ENCODE measurements around the gene FAR2. TPM values are rescaled to one million over a fixed set of nuclear protein-coding genes. Genes with fewer than 3 reads are reported as not detected.
"Not testable (repeated sequence)": the region's sequence is repeated elsewhere in the genome, so short reads cannot be mapped to it uniquely, and the experiment has no call there.

The FAR2 gene
- total and polyA plus RNA-seq, 8 donors: 1.7 to 96.7 (median 3.3) TPM; not detected in 1

GRCh38 chr12:29380536-29381523 lies 231.8 kb downstream of the FAR2 start, which contains the start of gene ERGIC2:
TSS of gene ERGIC2 (minus strand) at chr12:29381172. CDS start at chr12:29371633, 9,539 bp downstream.
- DNase-seq: peak; percentile 92 to 99
- TF ChIP-seq CTCF (IDR thresholded peaks at IDR 0.05) (no peak), POLR2A (IDR thresholded peaks at IDR 0.05) (peak in 2 of 4 donors; percentile 27 to 49), POLR2AphosphoS5 (IDR thresholded peaks at IDR 0.05) (peak; percentile 60 to 91 (median 77)), EP300 (IDR thresholded peaks at IDR 0.05) (peak; percentile 24)
- peak within 1 kb of the TSS; percentile 82 to 96 (median 92) for H3K27ac ChIP-seq
- 0% methylated on average over 45 to 55 of the region's 55 CpGs for WGBS, 5 donors
- H3K4me1 ChIP-seq: peaks cover 10 to 39% (median 17%) of the 10 kb centered on the region in 4 donors
- intact Hi-C loops (cut with DNase I; ENCODE audit: low total_unique reads): no loop called here
- no peaks in the 10 kb centered on the region for H3K27me3 ChIP-seq
- no peaks in the 10 kb centered on the region for H3K9me3 ChIP-seq
- peaks cover 0 to 8% (median 2%) of the 10 kb centered on the region in 4 donors for H3K36me3 ChIP-seq
- H3K4me3 ChIP-seq: peak within 1 kb of the TSS; percentile 74 to 99 (median 86)

GRCh38 chr12:29382251-29382650 lies 233.2 kb downstream of the FAR2 start:
- Histone ChIP-seq H3K27ac (no peak overlapping the region), H3K36me3 (peaks cover 0 to 7% (median 2%) of the 10 kb centered on the region in 4 donors), H3K27me3 (no peaks in the 10 kb centered on the region), H3K4me3 (no peak overlapping the region), H3K4me1 (peaks cover 10 to 33% (median 17%) of the 10 kb centered on the region in 4 donors), H3K9me3 (no peaks in the 10 kb centered on the region)
- no peak for TF ChIP-seq POLR2A (IDR thresholded peaks at IDR 0.05)
- no peak for TF ChIP-seq EP300 (IDR thresholded peaks at IDR 0.05)
- TF ChIP-seq POLR2AphosphoS5 (IDR thresholded peaks at IDR 0.05): no peak
- no peak for TF ChIP-seq CTCF (IDR thresholded peaks at IDR 0.05)
- DNase-seq: no peak
- 91 to 99% (median 97%) methylated on average over 2 of the region's 2 CpGs for WGBS, 5 donors
- intact Hi-C loops (cut with DNase I; ENCODE audit: low total_unique reads): no loop called here

GRCh38 chr12:29385194-29385593 lies 236.1 kb downstream of the FAR2 start:
- H3K9me3 ChIP-seq; H3K4me3 ChIP-seq; H3K27me3 ChIP-seq; H3K36me3 ChIP-seq; intact Hi-C loops (cut with DNase I; ENCODE audit: low total_unique reads); H3K27ac ChIP-seq; H3K4me1 ChIP-seq; DNase-seq: not testable (repeated sequence)
- WGBS, 5 donors: 93 to 96% (median 95%) methylated on average over 17 of the region's 17 CpGs

Other genes with a start within 250 kb of the FAR2 start
- 10 to 100 TPM; 17.4 to 45.7 (median 39.3) TPM for gene ERGIC2, start 231.9 kb downstream of the FAR2 start, total RNA-seq
- gene ERGIC2, start 231.9 kb downstream of the FAR2 start, polyA plus RNA-seq: 10 to 100 TPM; 19.4 to 33.4 (median 32.9) TPM